NCI-H146 treated with DMSO at 0.1 percent for 48 hours (cell line): ENCODE measurements around the gene SHMT1.
"Not testable (repeated sequence)": the region's sequence is repeated elsewhere in the genome, so short reads cannot be mapped to it uniquely, and the experiment has no call there.

Source experiments
- DNase-seq: peaks from one replicate; lab custom pipeline; 2025; ENCODE audit not compliant: unreplicated experiment; lab: John Stamatoyannopoulos, UW

The SHMT1 gene

DNA sequence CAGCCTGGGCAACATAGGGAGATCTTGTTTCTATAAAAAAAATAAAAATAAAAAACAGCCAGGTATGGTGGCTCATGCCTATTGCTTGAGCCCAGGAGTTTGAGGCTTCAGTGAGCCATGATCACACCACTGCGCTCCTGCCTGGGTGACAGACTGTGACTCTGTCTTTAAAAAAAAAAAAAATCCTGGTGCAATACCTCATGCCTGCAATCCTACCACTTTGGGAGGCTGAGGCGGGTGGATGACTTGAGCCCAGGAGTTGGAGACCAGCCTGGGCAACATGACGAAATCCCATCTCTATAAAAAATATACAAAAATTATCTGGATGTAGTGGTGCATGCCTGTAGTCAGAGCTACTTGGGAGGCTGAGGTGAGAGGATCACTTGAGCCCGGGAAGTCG is 15.3 kb upstream of the SHMT1 start:
- not testable (repeated sequence) for DNase-seq

DNA sequence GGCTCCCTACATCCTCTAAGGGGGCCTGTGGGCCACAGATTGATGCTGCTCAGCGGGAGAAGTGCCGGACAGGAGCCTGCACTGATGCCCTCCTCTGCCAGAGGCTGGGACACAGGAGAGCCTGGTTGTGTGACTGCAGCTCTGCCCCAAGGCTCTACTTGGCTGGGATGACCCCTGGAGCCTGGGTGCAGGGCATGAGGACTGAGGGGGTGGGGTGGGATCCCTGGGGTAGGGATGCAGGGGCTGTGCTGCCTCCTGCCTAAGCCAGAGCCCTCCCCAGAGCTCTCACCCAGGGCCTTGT is 14.8 kb upstream of the SHMT1 start:
- no peak for DNase-seq

DNA sequence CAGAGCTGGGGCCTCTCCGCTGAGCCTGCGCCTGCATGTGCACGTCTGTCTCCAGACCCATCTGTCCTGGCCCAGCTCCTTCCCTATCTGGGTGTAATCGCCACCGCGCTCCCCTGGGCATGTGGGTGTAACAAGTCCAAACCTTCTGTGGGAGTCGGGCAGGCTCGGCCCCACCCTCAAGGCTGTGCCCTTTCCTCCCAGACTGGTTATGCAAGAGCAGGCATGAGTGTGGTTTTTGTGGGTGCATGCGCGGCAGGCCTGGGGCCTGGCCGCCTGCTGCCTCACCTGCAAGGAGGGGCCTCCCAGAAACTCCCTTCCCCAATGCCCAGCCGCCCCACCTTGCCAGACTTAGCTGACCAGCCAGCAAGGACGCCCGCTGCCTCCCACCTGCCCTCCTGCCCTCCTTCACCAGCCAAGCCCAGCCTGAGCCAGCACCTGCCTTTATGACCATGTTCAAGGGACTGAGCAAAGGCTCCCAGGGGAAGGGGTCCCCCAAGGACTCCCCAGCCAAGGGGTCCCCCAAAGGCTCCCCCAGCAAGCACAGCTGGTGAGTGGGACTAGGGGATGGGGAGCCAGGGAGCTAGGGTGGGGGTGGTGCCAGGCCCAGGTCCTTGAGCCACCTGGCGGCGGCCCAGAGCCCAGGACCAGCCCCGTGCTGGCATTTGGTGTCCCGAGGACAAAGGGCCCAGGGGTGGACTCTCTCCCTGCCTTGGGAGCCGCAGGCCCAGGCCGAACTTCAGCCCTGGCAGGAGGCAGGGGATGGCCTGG is 14.3 kb upstream of the SHMT1 start, which contains the start of gene EVPLL:
EVPLL (plus strand) TSS at position 342 of the 768 bp plus-strand sequence. CDS start 3,160 bp downstream, outside the sequence.
- no peak for DNase-seq

DNA sequence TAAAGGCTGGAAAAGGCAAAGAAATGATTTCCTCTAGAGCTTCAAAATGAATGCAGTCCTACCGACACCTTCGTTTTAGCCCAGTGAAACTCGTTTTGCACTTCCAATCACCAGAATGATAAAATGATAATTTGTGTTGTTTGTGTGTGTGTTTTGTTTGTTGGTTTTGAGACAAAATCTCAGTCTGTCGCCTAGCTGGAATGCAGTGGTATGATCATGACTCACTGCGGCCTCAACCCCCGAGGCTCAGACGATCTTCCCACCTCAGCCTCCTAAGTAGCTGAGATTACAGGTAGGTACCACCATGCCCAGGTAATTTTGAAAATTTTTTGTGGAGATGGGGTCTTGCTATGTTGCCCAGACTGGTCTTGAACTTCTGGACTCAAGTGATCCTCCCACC is 10.9 kb upstream of the SHMT1 start:
- no peak for DNase-seq

DNA sequence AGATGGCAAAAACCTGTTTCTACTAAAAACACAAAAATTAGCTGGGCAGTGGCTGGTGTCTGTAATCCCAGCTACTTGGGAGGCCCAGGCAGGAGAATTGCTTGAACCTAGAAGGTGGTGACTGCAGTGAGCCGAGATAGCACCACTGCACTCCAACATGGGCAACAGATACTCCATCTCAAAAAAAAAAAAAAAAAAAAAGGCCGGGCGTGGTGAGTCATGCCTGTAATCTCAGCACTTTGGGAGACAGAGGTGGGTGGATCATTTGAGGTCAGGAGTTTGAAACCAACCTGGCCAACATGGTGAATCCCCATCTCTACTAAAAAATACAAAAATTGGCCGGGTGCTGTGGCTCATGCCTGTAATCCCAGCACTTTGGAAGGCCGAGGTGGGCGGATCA is 9.8 kb upstream of the SHMT1 start:
- DNase-seq, result not testable (repeated sequence)

DNA sequence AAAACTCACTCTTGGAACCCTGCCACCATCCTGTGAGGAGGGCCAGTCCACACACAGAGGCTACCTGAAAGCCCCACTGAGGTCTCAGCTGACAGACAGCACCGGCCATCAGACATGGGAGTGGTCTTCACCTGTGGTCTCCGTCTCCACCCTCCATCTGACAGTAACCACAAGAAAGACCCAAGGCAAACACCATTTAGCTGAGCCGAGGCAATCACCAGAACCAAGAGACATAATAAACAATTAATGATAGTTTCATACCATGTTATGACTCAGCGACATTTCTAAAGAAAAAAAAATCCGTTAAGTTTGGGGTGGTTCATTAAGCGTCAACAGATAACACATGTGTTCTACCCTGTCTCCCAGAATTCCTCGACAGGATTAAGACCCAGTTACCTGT is 8.1 kb upstream of the SHMT1 start:
- no peak for DNase-seq

DNA sequence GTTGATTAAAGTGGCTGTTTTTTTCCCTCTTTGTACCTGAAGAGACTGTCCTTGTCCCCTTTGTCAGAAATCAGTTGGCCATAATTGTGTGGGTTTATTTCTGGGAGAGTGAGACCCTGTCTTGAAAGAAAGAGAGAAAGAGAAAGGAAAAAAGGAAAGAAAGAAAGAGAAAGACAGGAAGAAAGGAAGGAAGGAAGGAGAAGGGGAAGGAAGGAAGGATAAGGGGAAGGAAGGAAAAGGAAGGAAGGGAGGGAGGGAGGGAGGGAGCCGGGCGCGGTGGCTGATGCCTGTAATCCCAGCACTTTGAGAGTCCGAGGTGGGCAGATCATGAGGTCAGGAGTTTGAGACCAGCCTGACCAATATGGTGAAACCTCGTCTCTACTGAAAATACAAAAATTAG is 7.4 kb upstream of the SHMT1 start:
- DNase-seq, result no peak

DNA sequence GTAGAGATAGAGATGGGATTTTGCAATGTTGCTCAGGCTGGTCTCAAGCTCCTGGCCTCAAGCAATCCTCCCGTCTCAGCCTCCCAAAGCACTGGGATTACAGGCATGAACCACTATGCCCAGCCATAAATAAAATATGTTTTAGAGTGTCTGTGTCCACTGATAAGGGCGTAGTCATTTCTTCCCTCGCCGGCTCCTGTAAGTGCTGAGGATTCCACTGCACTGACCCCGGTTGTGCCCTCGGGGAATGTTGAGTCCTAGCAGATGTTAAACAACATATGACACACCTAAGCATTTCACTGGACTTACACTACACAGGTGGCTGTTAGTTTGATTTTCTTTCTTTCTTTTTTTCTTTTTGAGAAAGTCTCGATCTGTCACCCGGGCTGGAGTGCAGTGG is 5.6 kb upstream of the SHMT1 start:
- no peak for DNase-seq

DNA sequence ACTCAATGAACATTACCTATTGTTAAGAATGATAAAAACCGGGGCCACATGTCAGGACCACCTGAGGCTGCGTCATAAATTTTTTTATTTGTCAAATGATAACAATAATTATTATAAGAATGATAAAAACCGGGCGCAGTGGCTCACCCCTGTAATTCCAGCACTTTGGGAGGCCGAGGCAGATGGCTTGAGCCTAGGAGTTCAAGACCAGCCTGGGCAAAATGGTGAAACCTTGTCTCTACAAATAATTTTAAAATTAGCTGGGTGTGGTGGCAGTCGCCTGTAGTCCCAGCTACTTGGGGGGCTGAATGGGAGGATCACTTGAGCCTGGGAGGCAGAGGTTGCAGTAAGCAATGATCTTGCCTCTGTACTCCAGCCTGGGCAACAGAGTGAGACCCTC is 816 bp upstream of the SHMT1 start:
- DNase-seq, result no peak

DNA sequence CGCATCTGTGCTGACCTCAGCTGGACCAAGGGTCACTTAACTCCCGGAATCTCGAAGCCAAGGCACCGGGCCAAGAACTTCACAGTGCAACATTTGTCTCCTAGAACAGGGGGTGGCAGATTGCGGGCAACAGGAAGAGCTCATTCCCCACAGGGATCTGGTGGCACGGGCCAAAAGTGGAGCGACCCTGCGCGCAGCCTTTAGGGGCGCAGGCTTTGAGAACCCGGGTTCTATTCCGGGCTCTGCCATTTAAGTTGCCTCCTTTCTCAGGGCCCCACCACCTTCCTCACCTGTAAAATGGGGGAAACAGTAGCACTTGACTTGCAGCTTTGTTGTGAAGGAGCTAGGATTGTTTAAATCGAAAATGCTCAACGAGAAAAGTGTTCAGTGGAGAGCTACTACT is 651 bp downstream of the SHMT1 start:
- DNase-seq, result no peak

DNA sequence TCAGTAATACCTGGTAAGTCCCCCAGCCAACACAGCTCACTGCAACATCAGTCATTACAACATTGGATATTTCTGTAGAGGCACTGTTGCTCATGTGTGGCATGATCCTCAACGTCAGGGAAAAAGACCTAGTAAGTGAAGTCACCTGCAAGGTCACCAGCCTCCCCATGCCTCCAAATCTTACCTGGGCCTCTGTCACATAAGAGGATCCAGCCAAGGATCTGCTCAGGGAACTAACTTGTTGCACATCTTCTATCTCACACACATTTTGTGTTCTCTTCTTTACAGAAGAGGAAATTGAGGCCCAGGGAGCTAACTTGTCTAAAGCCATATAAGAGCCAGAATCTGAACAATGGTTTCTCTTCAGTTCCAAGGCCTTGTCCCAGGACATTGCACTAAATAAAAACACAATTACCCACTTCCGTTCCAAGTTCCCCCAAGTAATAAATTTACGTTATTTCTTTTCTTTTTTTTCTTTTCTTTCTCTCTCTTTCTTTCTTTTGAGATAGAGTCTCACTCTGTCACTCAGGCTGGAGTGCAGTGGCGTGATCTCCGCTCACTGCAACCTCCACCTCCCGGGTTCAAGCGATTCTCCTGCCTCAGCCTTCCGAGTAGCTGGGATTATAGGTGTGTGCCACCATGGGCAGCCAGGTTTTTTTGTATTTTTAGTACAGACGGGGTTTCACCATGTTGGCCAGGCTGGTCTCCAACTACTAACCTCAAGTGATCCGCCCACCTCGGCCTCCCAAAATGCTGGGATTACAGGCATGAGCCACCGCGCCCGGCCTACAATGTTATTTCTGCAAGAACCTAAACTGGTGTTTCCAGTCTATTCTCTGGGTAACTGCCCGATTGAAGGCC is 1.3 kb downstream of the SHMT1 start:
- DNase-seq, result no peak

DNA sequence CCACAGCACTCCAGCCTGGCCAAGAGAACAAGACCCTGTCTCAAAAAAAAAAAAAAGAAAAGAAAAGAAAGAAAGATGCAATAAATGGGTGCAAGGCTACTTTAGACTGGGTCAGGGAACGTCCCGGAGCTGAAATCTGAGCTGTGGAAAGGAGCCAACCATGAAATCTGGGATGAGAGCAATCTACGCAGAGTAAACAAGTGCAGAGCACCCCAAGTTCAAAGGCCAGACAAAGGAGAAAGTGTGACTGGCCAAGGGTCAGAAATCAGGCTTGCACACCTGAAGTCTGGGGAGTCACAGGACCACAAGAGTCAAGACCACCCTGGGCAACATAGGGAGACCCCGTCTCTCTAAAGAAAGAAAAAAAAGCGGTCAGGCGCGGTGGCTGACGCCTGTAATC is 2.8 kb downstream of the SHMT1 start:
- DNase-seq, result no peak

DNA sequence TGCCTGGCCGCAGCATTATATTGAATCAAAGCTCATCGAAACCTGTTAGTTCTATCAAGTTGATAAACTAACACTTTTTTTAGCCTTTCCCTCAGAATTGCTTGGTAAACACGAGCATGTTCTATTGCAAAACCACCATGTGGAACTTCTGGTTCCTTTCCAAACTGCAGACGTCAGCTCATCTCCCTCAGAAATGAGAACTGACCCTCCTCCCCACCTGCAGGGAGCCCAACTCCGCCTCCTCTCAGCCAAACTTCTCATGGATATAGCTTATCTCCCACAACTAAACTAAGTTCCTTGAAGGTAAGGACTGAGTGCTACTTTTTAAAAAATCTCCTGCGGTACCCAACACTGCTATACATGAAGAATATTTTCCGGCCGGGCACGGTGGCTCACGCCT is 6.7 kb downstream of the SHMT1 start:
- DNase-seq, result no peak

DNA sequence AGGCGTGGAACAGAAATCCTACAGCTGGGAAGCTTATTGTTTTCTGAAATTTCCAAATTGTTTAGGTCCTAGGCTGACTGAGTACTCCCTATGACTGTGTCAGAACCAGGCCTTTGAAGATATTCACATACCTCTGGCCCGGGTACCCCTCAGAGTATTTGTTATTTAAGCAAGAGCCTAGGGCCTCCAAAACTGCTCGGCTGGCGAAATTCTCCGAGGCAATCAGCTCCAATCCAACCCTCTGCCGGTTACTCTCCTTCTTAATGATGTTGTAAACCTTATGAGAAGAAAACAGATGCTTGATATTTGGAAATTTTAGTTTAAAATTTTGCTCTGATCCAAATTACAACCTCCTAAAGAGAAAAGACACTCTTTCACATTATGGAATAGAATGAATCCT is 9.8 kb downstream of the SHMT1 start:
- DNase-seq, result no peak

DNA sequence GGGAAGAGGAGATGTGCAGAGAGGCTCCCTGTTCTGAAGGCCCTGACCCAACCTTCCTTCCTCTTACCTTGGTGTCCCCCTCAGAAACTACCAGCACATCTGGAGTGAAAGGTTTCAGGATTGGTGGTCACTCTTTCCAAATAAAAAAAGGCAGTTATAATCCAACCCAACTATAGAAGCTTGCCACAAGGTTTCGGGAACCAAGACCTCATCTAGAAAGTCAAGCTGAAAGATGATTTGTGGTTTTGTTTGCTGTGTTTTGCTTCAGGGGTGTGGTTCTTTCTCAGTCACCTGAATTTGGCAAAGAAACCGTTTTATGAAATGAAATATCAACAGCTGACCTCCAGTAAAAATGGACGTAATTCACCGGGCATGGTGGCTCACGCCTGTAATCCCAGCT is 19.3 kb downstream of the SHMT1 start:
- no peak for DNase-seq

DNA sequence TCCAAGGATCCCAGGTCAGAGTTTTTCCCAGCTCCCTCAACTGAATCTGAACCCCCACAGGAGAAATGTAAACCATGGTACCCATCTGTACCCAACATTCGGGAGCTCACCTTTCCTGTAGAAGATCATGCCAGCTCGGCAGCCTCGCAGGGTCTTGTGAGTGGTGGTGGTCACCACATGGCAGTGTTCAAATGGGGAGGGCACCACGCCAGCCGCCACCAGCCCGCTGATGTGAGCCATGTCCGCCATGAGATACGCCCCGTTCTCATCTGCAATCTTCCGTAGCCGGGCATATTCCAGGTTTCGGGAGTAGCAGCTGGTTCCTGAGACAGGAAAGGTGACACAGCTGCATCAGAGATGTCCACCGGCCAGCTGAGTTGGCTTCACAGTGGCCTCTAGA is 23.4 kb downstream of the SHMT1 start:
- no peak for DNase-seq

DNA sequence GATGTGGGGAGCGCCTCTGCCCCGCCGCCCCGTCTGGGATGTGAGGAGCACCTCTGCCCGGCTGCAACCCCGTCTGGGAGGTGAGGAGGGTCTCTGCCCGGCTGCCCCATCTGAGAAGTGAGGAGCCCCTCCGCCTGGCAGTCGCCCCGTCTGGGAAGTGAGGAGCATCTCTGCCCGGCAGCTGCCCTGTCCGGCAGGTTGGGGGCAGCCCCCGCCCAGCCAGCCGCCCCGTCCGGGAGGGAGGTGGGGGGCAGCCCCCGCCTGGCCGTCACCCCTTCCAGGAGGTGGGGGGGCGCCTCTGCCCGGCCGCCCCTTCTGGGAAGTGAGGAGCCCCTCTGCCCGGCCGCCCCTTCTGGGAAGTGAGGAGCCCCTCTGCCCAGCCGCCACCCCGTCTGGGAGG is 25.2 kb downstream of the SHMT1 start:
- not testable (repeated sequence) for DNase-seq

DNA sequence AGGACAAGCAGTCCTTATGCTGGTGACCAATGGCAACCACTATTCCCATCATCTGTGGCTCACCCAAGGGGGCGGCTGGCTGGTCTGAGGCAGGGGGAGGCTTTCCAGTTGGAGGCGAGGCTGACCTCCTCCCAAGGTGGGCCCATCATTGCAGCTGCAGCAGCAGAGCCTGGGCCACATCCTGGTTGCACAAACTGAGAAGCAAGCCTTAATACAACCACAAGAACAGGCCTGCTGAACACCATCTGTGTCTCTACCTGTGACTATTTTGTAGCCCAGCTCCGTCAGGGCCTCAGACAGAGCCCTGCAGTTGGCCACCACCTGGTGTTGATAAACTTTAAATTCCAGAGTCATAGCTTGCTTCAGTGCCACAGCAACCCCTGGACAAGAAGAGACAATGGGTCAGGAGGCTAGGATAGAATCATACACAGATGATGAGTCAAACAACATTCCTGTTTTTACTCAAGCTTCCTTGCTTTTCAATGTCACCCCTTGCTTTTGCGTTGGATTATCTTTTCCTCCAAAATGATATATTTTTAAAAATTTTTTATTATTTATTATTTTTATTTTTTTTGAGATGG is 30.4 kb downstream of the SHMT1 start:
- DNase-seq, result no peak

DNA sequence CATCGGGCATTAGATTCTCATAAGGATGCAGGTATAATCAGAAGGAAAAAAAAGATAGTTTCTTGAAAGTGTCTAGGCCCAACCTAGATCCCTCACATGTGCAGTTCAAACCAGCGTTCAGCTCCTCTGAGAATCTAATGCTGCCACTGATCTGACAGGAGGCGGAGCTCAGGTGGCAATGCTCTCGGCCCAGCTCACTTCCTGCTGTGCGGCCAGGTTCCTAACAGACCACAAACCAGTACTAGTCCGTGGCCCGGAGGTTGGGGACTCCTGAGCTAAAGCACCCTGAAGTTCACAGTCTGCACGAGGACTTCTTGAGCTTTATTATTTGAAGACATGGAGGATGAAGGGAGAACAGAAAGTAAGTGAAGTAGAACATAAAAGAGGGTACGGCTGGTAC is 31.5 kb downstream of the SHMT1 start:
- no peak for DNase-seq

DNA sequence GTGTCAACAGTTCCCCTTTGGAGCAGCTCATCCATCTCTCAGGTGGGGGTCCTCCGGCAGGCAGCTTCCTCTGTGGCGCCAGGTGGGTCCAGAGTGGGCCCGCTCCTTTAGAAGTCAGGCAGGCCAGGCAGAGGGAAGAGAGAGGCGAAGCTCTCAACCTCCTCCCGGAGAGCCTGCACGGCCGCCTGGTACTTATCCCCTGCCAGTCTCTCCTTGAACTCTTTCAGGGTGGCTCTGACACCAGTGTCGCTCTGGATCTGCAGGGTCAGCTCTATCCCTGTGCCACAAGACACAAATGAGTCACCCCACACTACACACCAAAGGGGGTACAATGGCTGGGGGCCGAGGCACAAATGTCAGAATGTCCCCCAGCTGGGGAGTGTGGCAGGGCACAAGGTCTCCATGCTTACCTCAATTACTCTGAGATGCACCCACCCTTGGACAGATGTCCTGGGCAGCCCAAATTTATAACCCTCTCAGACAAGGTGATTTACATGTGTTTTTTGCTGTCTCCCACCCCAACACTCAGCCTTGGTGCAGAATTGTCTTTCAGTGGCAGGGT is 34.6 kb downstream of the SHMT1 start:
- DNase-seq, result no peak

DNA sequence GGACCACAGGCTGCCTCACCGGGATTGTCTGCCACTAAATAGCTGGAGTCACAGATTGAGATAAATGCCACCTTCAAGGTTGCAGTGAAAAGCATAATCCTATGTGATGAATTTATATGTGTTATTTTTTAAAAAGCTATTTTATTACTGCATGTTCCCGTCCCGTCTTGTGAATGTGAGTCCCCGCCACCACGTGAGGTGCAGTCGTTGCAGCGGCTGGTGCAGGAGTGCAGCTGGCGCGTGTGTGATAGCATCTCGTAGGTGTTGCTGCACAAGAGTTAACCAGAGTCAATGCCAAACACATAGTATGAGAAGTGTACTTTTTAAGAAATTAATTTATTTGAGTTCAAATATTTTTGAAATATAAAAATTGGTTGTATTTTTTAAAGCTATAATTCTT is 35.8 kb downstream of the SHMT1 start:
- DNase-seq, result no peak

DNA sequence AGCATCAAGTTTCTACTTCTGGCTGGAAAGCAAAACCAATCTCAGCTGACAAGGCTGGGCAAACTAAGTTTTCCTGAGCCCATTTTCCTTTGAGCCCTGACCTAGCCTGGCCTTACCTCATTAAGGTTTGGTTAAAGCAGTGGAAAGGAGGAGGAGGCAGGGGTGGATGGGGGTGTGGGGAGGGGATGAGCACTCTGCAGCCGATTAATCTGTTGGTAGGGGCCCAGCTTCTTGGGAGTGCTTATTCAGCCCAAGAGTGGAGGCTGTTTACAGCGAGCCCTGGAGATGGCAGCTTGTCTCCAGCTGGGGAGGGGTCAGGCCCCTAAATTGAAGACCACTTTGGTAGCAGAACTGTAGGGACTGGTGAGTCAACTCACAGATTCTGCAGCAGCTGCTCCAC is 36.3 kb downstream of the SHMT1 start:
- no peak for DNase-seq
